Measurements from ENCODE around the gene OLFM3.

GRCh38 chr1:101907264-101907663, 89.5 kb downstream of the OLFM3 start:
- no peak for TF ChIP-seq POLR2A (IDR thresholded peaks at IDR 0.05)
- TF ChIP-seq, protein P1, sequence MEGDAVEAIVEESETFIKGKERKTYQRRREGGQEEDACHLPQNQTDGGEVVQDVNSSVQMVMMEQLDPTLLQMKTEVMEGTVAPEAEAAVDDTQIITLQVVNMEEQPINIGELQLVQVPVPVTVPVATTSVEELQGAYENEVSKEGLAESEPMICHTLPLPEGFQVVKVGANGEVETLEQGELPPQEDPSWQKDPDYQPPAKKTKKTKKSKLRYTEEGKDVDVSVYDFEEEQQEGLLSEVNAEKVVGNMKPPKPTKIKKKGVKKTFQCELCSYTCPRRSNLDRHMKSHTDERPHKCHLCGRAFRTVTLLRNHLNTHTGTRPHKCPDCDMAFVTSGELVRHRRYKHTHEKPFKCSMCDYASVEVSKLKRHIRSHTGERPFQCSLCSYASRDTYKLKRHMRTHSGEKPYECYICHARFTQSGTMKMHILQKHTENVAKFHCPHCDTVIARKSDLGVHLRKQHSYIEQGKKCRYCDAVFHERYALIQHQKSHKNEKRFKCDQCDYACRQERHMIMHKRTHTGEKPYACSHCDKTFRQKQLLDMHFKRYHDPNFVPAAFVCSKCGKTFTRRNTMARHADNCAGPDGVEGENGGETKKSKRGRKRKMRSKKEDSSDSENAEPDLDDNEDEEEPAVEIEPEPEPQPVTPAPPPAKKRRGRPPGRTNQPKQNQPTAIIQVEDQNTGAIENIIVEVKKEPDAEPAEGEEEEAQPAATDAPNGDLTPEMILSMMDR (IDR thresholded peaks at IDR 0.05) = no peak
